ENCODE measurements around the gene NOSTRIN.
"Not testable (repeated sequence)": the region's sequence is repeated elsewhere in the genome, so short reads cannot be mapped to it uniquely, and the experiment has no call there.

The NOSTRIN gene

GRCh38 chr2:168790226-168790902 lies 12.1 kb upstream of the NOSTRIN start:
- no peak for DNase-seq

GRCh38 chr2:168791140-168791539 lies 11.3 kb upstream of the NOSTRIN start:
- DNase-seq = not testable (repeated sequence)

- DNase-seq = no peak
These were observed 8.8 kb upstream of the NOSTRIN start for GRCh38 chr2:168793596-168793995.

GRCh38 chr2:168794968-168795367 lies 7.5 kb upstream of the NOSTRIN start:
- DNase-seq = no peak

- no peak for DNase-seq
These were observed 6.3 kb upstream of the NOSTRIN start for GRCh38 chr2:168796090-168796577.

GRCh38 chr2:168796583-168797285 lies 5.7 kb upstream of the NOSTRIN start:
- DNase-seq = no peak

- no peak for DNase-seq
These were observed 5.2 kb upstream of the NOSTRIN start for GRCh38 chr2:168797286-168797655.

GRCh38 chr2:168798076-168798887 lies 4.2 kb upstream of the NOSTRIN start:
- DNase-seq = no peak

- no peak for DNase-seq
These were observed 3.5 kb upstream of the NOSTRIN start for GRCh38 chr2:168798888-168799410.

GRCh38 chr2:168801471-168801870 lies 966 bp upstream of the NOSTRIN start:
- DNase-seq = no peak

GRCh38 chr2:168802859-168803725 lies 655 bp downstream of the NOSTRIN start:
- DNase-seq = no peak

- no peak for DNase-seq
These were observed 1.8 kb downstream of the NOSTRIN start for GRCh38 chr2:168804214-168804613.

- no peak for DNase-seq
These were observed 3.2 kb downstream of the NOSTRIN start for GRCh38 chr2:168805615-168806014.

- no peak for DNase-seq
These were observed 7.1 kb downstream of the NOSTRIN start for GRCh38 chr2:168809537-168809936.

- no peak for DNase-seq
These were observed 7.8 kb downstream of the NOSTRIN start for GRCh38 chr2:168810235-168810634.

- DNase-seq = no peak
These were observed 9.3 kb downstream of the NOSTRIN start for GRCh38 chr2:168811696-168812095.

- no peak for DNase-seq
These were observed 11.6 kb downstream of the NOSTRIN start for GRCh38 chr2:168814046-168814445.

GRCh38 chr2:168814939-168815907 lies 12.8 kb downstream of the NOSTRIN start:
- DNase-seq = peak; percentile 52

- no peak for DNase-seq
These were observed 13.9 kb downstream of the NOSTRIN start for GRCh38 chr2:168816369-168816768.

GRCh38 chr2:168819050-168819715 lies 16.7 kb downstream of the NOSTRIN start:
- no peak for DNase-seq

Measured in NCI-H82 (cell line).